ENCODE results near the gene SHROOM2.

DNA sequence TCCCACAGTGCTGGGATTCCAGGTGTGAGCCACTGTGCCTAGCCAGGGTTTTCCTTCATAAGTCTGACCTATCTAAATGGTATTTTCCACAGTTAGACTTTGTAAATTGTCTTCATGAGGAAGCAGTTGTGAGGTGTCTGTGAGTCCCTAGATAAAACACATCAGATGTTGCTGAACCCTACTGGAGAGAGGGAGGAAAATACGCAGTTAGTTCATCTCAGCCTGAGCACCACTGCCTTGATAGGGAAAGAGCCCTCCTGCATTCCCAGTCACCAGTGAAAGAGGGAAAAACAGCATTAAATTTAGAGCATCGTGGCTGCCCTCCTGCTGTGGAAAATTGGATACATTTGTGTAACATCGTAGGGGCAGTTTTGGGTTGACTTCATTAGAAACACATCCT, 149.2 kb downstream of the SHROOM2 start:
- no peak for TF ChIP-seq EP300 (IDR thresholded peaks at IDR 0.05)
- TF ChIP-seq, protein P1, sequence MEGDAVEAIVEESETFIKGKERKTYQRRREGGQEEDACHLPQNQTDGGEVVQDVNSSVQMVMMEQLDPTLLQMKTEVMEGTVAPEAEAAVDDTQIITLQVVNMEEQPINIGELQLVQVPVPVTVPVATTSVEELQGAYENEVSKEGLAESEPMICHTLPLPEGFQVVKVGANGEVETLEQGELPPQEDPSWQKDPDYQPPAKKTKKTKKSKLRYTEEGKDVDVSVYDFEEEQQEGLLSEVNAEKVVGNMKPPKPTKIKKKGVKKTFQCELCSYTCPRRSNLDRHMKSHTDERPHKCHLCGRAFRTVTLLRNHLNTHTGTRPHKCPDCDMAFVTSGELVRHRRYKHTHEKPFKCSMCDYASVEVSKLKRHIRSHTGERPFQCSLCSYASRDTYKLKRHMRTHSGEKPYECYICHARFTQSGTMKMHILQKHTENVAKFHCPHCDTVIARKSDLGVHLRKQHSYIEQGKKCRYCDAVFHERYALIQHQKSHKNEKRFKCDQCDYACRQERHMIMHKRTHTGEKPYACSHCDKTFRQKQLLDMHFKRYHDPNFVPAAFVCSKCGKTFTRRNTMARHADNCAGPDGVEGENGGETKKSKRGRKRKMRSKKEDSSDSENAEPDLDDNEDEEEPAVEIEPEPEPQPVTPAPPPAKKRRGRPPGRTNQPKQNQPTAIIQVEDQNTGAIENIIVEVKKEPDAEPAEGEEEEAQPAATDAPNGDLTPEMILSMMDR (IDR thresholded peaks at IDR 0.05): no peak
- no peak for TF ChIP-seq POLR2AphosphoS5 (IDR thresholded peaks at IDR 0.05)
- TF ChIP-seq POLR2A (IDR thresholded peaks at IDR 0.05): no peak
